LNCAP (cell line): ENCODE results near the gene HOXB13.

Source experiments
- CTCF ChIP-seq: fragments of 450-650 bp; IDR thresholded peaks from 2 replicates; pipeline ENCODE4 v1.5.1; 2017; ENCODE audit warnings: mild to moderate bottlenecking

Gene HOXB13

GRCh38 chr17:48752399-48753288, 24.1 kb upstream of the HOXB13 start:
- no peak for TF ChIP-seq CTCF

GRCh38 chr17:48751733-48752398, 23.3 kb upstream of the HOXB13 start:
- no peak for TF ChIP-seq CTCF

GRCh38 chr17:48751172-48751571, 22.6 kb upstream of the HOXB13 start:
- TF ChIP-seq CTCF, result no peak

- TF ChIP-seq CTCF, result no peak
These were observed 21.3 kb upstream of the HOXB13 start for GRCh38 chr17:48749621-48750553.

- TF ChIP-seq CTCF, result no peak
These were observed 20.4 kb upstream of the HOXB13 start for GRCh38 chr17:48748718-48749566.

- TF ChIP-seq CTCF, result no peak
These were observed 19.2 kb upstream of the HOXB13 start for GRCh38 chr17:48747445-48748363.
